ENCODE data around the gene SPOPL. TPM values are rescaled to one million over a fixed set of nuclear protein-coding genes. Genes with fewer than 3 reads are reported as not detected.

Gene SPOPL
- total and polyA plus RNA-seq, 3 donors from 2014 or later, result 9.1 to 14.2 (median 10.6) TPM

DNA sequence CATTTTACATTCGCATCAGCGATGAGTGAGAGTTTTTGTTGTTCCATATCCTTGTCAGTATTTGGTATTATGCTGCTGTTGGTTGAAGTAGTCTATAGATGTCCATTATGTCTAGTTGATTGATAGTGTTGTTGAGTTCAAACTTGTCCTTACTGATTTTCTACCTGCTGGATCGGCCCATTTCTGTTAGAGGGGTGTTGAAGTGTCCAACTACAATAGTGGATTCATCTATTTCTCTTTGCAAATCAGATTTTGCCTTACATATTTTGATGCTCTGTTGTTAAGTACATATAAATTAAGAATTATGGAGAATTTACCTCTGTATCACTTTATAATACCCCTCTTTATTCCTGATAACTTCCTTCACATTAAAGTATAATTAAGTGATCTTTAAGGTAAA, 8.7 kb downstream of the SPOPL start:
- DNase-seq, result no peak
- no peaks in the 10 kb centered on the region for H3K4me1 ChIP-seq
- H3K36me3 ChIP-seq (ENCODE audit: low read depth, missing control alignments), result no peaks in the 10 kb centered on the region
- no peaks in the 10 kb centered on the region for H3K27me3 ChIP-seq
- H3K9me3 ChIP-seq, result no peaks in the 10 kb centered on the region
- H3K27ac ChIP-seq, result no peak overlapping the region
- 99 to 100% methylated on average over 3 of the region's 3 CpGs for WGBS, 2 donors
- TF ChIP-seq POLR2A (IDR thresholded peaks at IDR 0.05), result no peak
- no peak for TF ChIP-seq CTCF (IDR thresholded peaks at IDR 0.05)
- H3K4me3 ChIP-seq, result no peak overlapping the region
- intact Hi-C loops (cut with DNase I; ENCODE audit: low total_unique reads), result no loop called here

DNA sequence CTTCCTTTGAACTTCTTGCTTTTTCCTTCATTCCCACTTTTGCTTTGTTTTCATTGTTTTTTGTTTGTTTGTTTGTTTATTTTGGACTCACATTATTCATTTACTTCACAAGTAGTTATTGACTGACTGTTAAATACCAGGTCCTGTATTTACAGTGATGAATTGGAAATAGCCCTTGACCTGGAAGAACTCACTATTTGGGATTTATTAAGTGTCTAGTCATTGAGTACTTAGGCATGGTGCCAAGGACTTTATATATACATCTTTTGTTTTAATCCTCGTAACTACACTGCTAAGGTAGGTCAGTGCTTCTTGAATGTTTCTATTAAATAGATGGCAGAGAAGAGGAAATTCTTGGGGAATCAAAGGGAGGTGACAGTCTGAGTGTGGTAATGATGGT, 11.1 kb downstream of the SPOPL start:
- Histone ChIP-seq H3K27me3 (no peaks in the 10 kb centered on the region), H3K9me3 (no peaks in the 10 kb centered on the region), H3K4me1 (no peaks in the 10 kb centered on the region), H3K4me3 (no peak overlapping the region), H3K27ac (no peak overlapping the region), H3K36me3 (ENCODE audit: low read depth, missing control alignments) (no peaks in the 10 kb centered on the region)
- TF ChIP-seq CTCF (IDR thresholded peaks at IDR 0.05), result no peak
- no peak for TF ChIP-seq POLR2A (IDR thresholded peaks at IDR 0.05)
- DNase-seq, result no peak
- intact Hi-C loops (cut with DNase I; ENCODE audit: low total_unique reads), result no loop called here
- WGBS, 2 donors, result 74 to 92% methylated on average over 1 of the region's 1 CpG

- TF ChIP-seq CTCF (IDR thresholded peaks at IDR 0.05), result no peak
- no peak for TF ChIP-seq POLR2A (IDR thresholded peaks at IDR 0.05)
- Histone ChIP-seq H3K4me3 (no peak overlapping the region), H3K36me3 (ENCODE audit: low read depth, missing control alignments) (no peaks in the 10 kb centered on the region), H3K27me3 (no peaks in the 10 kb centered on the region), H3K4me1 (no peaks in the 10 kb centered on the region), H3K27ac (no peak overlapping the region), H3K9me3 (no peaks in the 10 kb centered on the region)
- intact Hi-C loops (cut with DNase I; ENCODE audit: low total_unique reads), result no loop called here
- DNase-seq, result no peak
- WGBS, 2 donors, result 81 to 91% methylated on average over 3 of the region's 3 CpGs
Observed at GRCh38 chr2:138514173-138514572, 12.6 kb downstream of the SPOPL start.

- Histone ChIP-seq H3K4me1 (no peaks in the 10 kb centered on the region), H3K27me3 (no peaks in the 10 kb centered on the region), H3K9me3 (no peaks in the 10 kb centered on the region), H3K27ac (no peak overlapping the region), H3K4me3 (no peak overlapping the region), H3K36me3 (ENCODE audit: low read depth, missing control alignments) (no peaks in the 10 kb centered on the region)
- TF ChIP-seq POLR2A (IDR thresholded peaks at IDR 0.05) (no peak), CTCF (IDR thresholded peaks at IDR 0.05) (no peak)
- intact Hi-C loops (cut with DNase I; ENCODE audit: low total_unique reads), result no loop called here
- WGBS, 2 donors, result 92 to 97% methylated on average over 3 of the region's 3 CpGs
- DNase-seq, result no peak
Observed at GRCh38 chr2:138515092-138515491, 13.5 kb downstream of the SPOPL start.

DNA sequence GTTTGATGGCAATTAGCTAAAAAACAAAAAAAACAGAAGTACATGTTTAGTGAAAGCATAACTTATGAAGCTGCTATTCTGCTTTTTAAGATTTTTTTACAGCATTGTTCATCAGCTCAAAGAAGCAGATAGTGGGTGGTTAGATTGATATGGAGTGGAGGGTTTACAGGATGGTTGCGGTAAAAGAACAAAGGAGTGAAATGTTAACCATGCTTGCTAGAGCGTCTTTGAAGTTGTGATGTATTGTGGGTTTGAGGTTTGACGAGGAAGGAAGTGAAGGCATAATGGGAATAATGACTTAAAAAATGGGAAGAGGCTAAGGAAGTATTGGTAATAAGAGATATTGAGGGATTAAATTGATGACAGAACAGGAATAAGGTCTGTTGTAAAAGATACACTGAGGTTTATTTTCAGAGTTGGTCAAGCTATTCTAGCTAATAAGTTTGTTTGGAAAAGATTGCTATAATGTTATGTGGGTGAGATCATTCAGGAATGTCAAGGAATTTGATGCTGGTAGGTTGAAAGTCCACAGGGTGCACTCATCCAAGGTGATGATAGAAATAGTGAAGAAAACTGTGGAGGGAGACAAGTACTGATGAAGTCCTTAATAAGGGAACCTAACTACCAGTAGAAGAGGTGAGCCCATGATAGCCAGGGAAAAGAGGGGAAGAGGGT, 14.6 kb downstream of the SPOPL start:
- Histone ChIP-seq H3K4me1 (no peaks in the 10 kb centered on the region), H3K4me3 (no peak overlapping the region), H3K27me3 (no peaks in the 10 kb centered on the region), H3K9me3 (no peaks in the 10 kb centered on the region), H3K27ac (no peak overlapping the region), H3K36me3 (ENCODE audit: low read depth, missing control alignments) (no peaks in the 10 kb centered on the region)
- WGBS, 2 donors, result 78 to 85% methylated on average over 3 of the region's 3 CpGs
- no peak for DNase-seq
- TF ChIP-seq CTCF (IDR thresholded peaks at IDR 0.05) (no peak), POLR2A (IDR thresholded peaks at IDR 0.05) (no peak)
- intact Hi-C loops (cut with DNase I; ENCODE audit: low total_unique reads), result no loop called here

Measured in testis (tissue), 3 donors.